GM23338 (cell line): ENCODE results near the gene TMED7.

ENCODE experiments used
- CREB1 ChIP-seq: fragments of 250-450 bp; sonication (Bioruptor Pico); IDR thresholded peaks from 2 replicates; pipeline ENCODE4 v1.5.0; 2020; ENCODE audit warnings: low read depth, mild to moderate bottlenecking, moderate library complexity
- JUNB ChIP-seq: IDR thresholded peaks from one replicate; pipeline ENCODE4 v1.6.1; 2016; ENCODE audit warnings: antibody characterized with exemption; ENCODE audit not compliant: unreplicated experiment
- POLR2AphosphoS5 ChIP-seq: IDR thresholded peaks from 2 replicates; pipeline ENCODE4 v1.6.1; 2016; ENCODE audit warnings: antibody characterized with exemption, low read depth
- TF ChIP-seq, protein P1 (sequence below), 2 experiments: fragments of 200-600 bp in 1 of 2; sonication (generic) in 1 of 2; conservative IDR thresholded peaks; 2 replicates each; pipeline versions ENCODE4 v1.5.1 to v1.6.1; 2016 to 2017; ENCODE audit warnings: antibody characterized with exemption in 2 of 2, low read depth in 2 of 2, mild to moderate bottlenecking in 2 of 2, moderate library complexity in 1 of 2

GRCh38 chr5:115671939-115672338 lies 46.1 kb upstream of the TMED7 start:
- TF ChIP-seq POLR2AphosphoS5 (no peak), CREB1 (CRISPR knock-in tag) (no peak), JUNB (no peak)
- TF ChIP-seq, protein P1, sequence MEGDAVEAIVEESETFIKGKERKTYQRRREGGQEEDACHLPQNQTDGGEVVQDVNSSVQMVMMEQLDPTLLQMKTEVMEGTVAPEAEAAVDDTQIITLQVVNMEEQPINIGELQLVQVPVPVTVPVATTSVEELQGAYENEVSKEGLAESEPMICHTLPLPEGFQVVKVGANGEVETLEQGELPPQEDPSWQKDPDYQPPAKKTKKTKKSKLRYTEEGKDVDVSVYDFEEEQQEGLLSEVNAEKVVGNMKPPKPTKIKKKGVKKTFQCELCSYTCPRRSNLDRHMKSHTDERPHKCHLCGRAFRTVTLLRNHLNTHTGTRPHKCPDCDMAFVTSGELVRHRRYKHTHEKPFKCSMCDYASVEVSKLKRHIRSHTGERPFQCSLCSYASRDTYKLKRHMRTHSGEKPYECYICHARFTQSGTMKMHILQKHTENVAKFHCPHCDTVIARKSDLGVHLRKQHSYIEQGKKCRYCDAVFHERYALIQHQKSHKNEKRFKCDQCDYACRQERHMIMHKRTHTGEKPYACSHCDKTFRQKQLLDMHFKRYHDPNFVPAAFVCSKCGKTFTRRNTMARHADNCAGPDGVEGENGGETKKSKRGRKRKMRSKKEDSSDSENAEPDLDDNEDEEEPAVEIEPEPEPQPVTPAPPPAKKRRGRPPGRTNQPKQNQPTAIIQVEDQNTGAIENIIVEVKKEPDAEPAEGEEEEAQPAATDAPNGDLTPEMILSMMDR (conservative IDR thresholded peaks at IDR 0.05; ENCODE audit: low read depth in 2 of 2): no peak
